Activated T-cell treated with anti-CD3 and anti-CD28 coated beads for 48 hours (primary cell): ENCODE measurements around the gene CEP131.
"Not testable (repeated sequence)": the region's sequence is repeated elsewhere in the genome, so short reads cannot be mapped to it uniquely, and the experiment has no call there.

Experiments used
- DNase-seq: peaks from one replicate; pipeline ENCODE4 v3.0.0-alpha.2; 2020; ENCODE audit warnings: low read depth

Gene CEP131

DNA sequence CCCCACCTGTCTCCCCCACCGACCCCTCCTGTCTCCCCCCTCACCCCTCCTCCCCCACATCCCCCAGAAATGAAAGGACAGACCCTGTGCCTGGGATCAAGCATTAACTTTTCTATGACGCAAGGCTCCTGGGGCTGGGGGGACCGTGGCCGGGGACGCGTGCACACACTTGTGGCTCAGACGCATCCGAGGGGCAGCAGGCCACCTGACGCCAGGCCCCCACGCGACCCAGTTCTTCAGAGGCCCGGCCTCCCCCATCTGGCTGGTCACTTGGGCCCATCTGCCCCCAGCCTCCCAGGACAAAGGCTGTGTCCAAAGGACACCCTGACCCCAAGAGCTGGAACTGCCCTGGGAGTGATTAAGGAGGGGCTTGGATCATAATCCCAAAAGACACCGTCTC lies 71.5 kb downstream of the CEP131 start:
- DNase-seq: no peak

DNA sequence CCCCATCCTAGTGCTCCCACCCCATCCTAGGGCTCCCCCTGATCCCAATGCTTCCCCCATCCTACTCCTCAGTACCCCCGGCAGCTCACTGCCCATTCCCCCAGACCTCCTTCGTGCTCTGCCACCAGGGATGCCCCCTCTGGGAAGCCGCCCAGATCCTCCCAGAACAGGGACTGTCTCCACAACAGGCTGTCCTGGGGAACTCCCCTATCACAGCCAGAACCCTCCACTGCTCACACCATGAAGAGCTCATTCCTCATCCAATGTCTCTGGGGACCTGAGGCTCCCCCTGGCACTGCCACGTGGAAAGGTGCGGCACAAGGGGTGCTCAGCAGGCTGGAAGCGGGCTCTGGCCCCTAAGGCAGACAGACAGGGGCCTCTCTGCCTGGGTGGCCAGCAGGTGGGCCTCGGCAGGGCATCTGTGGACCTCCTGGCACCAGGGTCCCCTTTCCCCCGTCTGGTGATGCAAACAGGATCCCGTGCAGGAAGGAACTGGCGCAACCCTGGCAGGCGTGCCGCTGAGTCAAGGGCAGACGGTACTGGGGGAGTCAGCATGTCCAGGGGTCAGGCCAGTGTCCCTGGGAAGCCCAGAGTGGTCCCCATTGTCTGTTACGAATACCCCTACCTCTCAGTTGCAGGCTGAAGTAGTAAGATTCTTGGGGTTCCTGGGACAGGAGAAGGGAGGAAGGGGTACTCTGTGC lies 72.2 kb downstream of the CEP131 start:
- DNase-seq: no peak

DNA sequence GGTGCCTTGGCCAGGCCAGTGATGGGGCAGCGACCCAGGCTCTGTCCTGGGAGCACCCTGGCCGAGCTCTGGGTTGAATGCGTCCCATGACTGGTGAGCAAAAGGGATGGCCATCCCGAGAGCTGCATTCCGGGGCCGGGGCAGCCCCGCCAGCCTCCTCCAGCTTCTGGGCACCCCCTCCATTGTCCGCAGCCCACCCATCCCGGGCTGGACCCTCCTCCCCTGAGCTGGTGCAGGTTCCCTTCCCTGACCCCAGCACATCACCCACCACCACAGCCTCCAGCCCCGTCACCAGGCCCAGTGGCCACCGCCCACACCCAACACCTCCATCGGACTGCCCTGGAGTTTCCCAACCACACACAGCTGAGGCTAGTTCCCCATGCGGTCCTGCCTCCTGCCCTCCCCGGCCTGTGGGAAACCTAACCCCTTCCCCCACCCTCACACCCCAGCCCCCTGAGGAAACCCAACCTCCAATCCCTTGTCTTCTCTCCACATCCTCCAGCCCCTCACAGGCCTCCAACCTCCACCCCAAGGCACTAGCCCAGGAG lies 73.7 kb downstream of the CEP131 start:
- DNase-seq: no peak

DNA sequence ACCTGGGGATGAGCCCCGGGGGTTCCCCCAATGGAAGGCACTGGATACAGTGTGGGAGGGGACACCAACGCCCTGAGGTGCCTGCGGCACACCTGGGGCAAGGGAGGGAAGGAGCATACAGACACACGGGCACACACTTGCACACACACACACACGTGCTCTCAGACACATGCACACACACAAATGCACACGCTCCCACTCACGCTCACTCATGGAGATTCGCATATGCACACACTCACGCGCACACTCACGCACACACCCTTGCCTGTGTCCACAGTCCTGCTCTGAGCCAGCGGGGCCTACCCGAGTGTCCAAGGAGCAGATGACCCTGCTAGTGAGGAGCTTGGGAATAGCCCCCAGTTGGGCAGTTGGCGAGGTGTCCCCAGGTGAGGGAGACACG lies 74.2 kb downstream of the CEP131 start:
- no peak for DNase-seq

DNA sequence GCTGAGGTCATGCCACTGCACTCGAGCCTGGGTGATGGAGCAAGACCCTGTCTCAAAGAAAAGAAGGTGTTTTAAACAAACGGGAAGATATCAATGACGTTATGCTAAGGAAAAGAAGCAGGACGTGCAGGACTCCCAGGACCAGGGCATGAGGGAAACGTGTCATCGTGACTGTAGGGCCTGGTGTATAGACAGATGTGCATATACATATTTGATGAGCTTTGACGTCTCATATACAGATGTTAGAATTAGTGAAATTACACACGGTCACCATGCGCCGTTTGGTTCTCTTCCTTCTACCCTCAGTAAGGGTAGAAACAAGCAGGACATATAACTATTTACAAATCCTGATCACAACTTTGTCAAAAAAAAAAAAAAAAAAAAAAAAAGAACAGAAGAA lies 75.1 kb downstream of the CEP131 start:
- no peak for DNase-seq

DNA sequence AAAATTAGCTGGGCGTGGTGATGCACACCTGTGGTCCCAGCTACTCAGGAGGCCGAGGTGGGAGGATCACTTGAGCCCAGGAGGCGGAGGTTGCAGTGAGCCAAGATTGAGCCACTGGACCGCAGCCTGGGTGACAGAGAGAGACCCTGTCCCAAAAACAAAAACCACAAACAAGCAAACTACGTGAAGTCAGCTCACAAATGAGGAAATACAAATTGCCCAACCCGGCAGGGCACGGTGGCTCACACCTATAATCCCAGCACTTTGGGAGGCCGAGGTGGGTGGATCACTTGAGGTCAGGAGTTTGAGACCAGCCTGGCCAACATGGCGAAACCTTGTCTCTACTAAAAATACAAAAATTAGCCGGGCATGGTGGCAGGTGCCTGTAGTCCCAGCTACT lies 76.6 kb downstream of the CEP131 start:
- not testable (repeated sequence) for DNase-seq

DNA sequence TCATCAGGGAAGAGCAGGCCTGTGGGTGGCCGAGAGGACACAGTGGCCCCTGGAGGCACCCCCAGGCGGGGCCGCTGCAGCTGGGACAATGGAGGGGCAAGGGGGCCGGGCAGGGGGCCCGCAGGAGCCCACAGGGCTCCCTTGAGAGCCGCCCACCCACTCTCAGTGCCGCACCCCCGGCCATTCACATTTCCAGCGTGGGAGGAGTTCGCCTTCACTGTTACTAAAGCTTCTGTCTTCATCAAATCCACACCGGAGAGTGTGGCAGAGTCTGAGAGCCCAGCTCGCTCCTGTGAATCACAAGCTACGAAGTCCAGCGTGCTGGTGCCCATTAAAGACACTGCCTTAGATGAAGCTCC lies 78.4 kb downstream of the CEP131 start:
- DNase-seq: no peak

DNA sequence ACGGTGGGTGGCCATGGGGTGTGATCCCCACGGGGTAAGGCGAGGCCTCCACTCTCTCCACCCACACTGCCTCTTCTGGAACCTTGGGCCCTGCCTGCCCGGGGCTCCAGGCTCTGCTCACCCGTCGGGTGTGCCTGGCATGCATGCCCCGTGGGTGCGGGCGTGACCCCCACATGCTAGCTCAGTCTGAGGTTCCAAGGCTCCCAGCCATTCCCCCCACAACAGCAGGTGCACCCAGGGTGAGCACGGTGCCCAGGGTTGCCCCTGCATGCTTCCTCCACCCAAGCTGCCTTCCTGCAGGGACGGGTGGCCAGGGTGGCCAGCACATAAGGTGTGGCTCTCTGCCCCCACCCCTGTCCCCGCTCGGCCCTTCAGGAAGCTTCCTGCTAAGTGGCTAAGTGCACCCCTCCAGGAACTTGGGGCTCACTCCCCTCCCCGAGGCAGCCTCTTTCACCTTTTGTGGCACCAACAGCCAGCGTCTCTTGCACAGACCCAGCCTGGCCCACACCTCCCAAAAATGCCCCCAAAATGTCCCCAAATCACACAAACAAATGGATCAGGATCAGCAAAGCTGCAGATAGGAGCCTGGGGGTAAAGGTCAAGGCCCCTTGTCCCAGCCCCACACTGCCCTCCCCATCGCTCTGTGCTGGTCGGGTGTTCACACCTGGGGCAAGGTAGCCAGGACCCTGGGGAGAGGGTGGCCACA lies 78.9 kb downstream of the CEP131 start:
- DNase-seq: no peak

DNA sequence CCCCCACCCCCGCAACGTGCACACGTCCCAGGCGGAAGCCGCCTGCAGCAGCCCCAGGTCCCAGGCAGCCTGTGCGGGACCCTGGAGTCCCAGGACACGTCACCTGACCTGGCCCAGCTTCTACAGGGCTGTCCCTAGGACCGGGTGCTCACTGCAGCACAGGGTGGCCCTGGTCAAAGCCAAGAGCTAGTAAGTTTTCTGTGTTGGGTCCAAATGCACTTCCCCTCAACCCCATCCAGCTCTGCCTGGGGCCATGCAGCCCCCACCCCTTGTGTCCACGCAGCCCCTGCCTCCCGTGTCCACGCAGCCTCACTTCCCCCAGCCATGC lies 79.6 kb downstream of the CEP131 start:
- DNase-seq: no peak

DNA sequence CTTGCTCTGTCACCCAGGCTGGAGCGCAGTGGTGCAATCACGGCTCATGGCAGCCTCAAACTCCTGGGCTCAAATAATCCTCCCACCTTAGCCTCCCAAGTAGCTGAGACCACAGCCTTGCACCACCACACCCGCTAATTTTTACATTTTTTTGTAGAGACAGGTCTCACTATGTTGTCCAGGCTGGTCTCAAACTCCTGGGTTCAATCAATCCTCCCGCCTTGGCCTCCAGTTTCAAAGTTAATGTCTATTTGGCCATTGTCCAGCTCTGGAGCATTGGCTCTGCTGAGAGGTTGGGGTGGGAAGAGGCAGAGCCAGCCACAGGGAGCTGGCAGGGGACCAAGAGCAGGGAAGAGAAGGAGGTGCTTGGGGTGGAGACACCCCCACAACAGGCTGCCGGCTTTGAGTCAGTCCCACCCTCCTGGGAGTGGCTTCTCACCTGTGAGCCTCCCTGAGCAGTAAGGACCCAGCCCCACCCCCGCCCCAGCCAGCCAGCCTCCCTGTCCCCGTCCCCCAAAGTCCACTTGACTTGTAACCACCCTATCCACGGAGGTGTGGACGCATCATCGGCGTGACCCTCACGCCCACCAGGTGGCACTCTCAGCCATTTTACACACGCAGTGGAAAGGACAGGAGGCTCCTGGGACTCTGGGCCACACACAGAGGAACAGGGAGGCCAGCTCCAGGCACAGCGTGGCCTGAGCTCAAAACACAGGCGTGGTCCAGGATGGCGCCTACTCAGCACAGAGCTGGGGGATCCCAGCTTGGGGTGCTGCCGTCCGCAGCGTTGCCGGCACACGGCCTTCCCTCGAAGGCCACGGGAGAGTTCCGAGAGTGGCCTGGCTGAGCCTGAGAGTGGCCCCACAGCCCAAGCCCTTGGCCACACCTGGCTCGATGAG lies 80.2 kb downstream of the CEP131 start:
- peak; percentile 47 for DNase-seq

DNA sequence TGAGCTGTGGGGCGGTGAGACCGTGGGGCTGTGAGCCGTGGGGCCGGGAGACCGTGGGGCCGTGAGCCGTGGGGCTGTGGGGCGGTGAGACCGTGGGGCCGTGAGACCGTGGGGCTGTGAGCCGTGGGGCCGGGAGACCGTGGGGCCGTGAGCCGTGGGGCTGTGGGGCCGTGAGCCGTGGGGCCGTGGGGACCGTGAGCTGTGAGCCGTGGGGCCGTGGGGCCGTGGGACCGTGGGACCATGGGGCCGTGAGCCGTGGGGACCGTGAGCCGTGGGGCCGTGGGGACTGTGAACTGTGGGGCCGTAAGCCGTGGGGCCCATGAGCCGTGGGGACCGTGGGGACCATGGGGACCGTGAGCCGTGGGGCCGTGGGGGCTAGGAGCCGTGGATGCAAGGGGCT lies 82.1 kb downstream of the CEP131 start:
- no peak for DNase-seq

DNA sequence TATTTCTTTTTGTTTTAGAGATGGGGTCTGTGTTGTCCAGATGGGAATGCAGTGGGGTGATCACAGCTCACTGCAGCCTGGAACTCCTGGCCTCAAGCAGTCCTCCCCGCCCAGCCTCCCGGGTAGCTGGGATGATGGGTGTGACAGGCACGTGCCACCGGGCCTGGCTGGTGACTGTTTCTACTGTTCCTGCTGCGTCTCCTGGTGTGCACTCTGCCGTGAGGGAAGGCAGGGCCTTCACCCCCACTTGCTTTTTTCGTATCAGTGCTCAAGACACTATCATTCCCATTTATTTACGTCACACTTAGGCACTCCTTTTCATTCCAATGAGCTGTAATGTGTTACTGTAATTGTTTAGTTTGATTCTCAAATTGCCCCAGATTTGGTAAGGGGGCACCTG lies 82.7 kb downstream of the CEP131 start:
- DNase-seq: no peak
